Testis (tissue), 3 donors: ENCODE data around the gene AMT. TPM values are rescaled to one million over a fixed set of nuclear protein-coding genes. Genes with fewer than 3 reads are reported as not detected.

Experiments used
- DNase-seq: peaks from one replicate; pipeline ENCODE4 v3.0.0-alpha.2; 2019
- H3K27ac ChIP-seq, 2 donors: fragments of 200-600 bp; sonication (generic); one replicate each; pipeline ENCODE4 v1.5.1; 2019
- H3K27me3 ChIP-seq: fragments of 200-600 bp; sonication (generic); one replicate; pipeline ENCODE4 v1.5.1; 2019
- H3K36me3 ChIP-seq: fragments of 200-600 bp; sonication (generic); one replicate; pipeline ENCODE4 v1.5.1; 2017; ENCODE audit warnings: low read depth; ENCODE audit errors: missing control alignments
- H3K4me1 ChIP-seq: fragments of 200-600 bp; sonication (generic); one replicate; pipeline ENCODE4 v1.5.1; 2019
- H3K4me3 ChIP-seq, 2 donors: fragments of 200-600 bp; sonication (generic); one replicate each; pipeline ENCODE4 v1.5.1; 2017 to 2019
- H3K9me3 ChIP-seq: fragments of 200-600 bp; sonication (generic); one replicate; pipeline ENCODE4 v1.5.1; 2017
- POLR2A ChIP-seq: fragments of 450-650 bp; IDR thresholded peaks from one replicate; pipeline ENCODE4 v1.6.1; 2017; ENCODE audit warnings: antibody characterized with exemption, mild to moderate bottlenecking, moderate library complexity
- WGBS, 2 donors: methylation state at CpG; one replicate each; pipeline ENCODE4 v1.1.5; 2018; 5-methylcytosine and 5-hydroxymethylcytosine counted together
- intact Hi-C: fragments of 100-400 bp; cut with DNase I; formaldehyde crosslinking; loops from one replicate; pipeline ENCODE4 v1.15.1; 2023; ENCODE audit warnings: low total_unique reads
- polyA plus RNA-seq: library from polyadenylated mRNA; stranded (reverse); fragments of 350-450 nt; fragmentation: Illumina TruSeq; extraction: RNeasy Lipid Tissue Mini Kit (QIAGEN cat#74804); gene quantifications from one replicate; pipeline ENCODE4 v1.2.3, GENCODE V29; 2014; ENCODE audit warnings: low read depth, low replicate concordance; ENCODE audit not compliant: insufficient read depth
- total RNA-seq, 2 donors: library from RNA; depleted of rRNA; stranded (reverse); fragments of >200 nt; gene quantifications; one replicate each; pipeline ENCODE4 v1.2.3, GENCODE V29; 2016
- TF ChIP-seq, protein P1 (sequence below), 3 experiments: fragments of 450-650 bp in 2 of 3; fragments of 200-600 bp in 1 of 3; sonication (generic) in 1 of 3; IDR thresholded peaks; one replicate each; pipeline ENCODE4 v1.5.1; 2016 to 2019; ENCODE audit warnings: antibody characterized with exemption in 3 of 3, mild to moderate bottlenecking in 2 of 3, moderate library complexity in 1 of 3

Gene AMT
- total and polyA plus RNA-seq, 3 donors from 2014 or later = 3.8 to 10.4 (median 9.1) TPM

GRCh38 chr3:49469037-49469935, 47.0 kb upstream of the AMT start:
- intact Hi-C loops = no loop called here

DNA sequence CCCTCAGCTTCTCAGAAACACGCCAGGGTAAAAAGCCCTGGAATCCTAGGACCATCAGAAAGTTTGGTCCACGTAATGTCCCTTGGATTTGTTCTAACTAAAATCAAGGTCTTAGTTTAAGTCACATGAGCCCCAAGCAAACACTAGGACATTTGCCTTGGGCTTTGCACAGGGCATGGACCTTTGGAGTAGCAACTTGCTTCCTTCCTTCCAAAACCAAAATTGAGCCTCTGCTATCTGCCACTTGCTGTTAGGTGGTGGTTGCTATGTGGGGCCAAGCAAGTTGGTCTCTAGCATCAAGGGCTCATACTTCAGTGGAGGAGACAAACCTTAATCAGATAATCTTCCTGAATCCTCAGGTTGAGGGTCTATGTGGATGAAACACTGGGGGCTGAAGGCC, 43.8 kb upstream of the AMT start:
- WGBS, 2 donors = 44 to 61% methylated on average over 2 of the region's 2 CpGs
- Histone ChIP-seq H3K4me3 (no peak overlapping the region), H3K27ac (peak overlapping the region; percentile 67 to 80), H3K27me3 (no peaks in the 10 kb centered on the region), H3K9me3 (no peaks in the 10 kb centered on the region), H3K4me1 (peaks cover 56% of the 10 kb centered on the region), H3K36me3 (no peaks in the 10 kb centered on the region)
- TF ChIP-seq POLR2A = no peak
- TF ChIP-seq, protein P1, sequence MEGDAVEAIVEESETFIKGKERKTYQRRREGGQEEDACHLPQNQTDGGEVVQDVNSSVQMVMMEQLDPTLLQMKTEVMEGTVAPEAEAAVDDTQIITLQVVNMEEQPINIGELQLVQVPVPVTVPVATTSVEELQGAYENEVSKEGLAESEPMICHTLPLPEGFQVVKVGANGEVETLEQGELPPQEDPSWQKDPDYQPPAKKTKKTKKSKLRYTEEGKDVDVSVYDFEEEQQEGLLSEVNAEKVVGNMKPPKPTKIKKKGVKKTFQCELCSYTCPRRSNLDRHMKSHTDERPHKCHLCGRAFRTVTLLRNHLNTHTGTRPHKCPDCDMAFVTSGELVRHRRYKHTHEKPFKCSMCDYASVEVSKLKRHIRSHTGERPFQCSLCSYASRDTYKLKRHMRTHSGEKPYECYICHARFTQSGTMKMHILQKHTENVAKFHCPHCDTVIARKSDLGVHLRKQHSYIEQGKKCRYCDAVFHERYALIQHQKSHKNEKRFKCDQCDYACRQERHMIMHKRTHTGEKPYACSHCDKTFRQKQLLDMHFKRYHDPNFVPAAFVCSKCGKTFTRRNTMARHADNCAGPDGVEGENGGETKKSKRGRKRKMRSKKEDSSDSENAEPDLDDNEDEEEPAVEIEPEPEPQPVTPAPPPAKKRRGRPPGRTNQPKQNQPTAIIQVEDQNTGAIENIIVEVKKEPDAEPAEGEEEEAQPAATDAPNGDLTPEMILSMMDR (IDR thresholded peaks at IDR 0.05) = no peak
- intact Hi-C loops = no loop called here
- DNase-seq = no peak

More at GRCh38 chr3:49469037-49469935, 47.0 kb upstream of the AMT start:
- DNase-seq = peak; percentile 78
- no peak for TF ChIP-seq POLR2A
- TF ChIP-seq, protein P1 (IDR thresholded peaks at IDR 0.05) = peak in 1 of 3 experiments; percentile 0
- peak overlapping the region; percentile 62 to 88 for H3K4me3 ChIP-seq
- peak overlapping the region; percentile 93 to 96 for H3K27ac ChIP-seq
- WGBS, 2 donors = 0 to 4% methylated on average over 11 to 23 of the region's 23 CpGs
- H3K27me3 ChIP-seq = no peaks in the 10 kb centered on the region
- H3K9me3 ChIP-seq = no peaks in the 10 kb centered on the region
- peaks cover 54% of the 10 kb centered on the region for H3K4me1 ChIP-seq
- H3K36me3 ChIP-seq = no peaks in the 10 kb centered on the region

DNA sequence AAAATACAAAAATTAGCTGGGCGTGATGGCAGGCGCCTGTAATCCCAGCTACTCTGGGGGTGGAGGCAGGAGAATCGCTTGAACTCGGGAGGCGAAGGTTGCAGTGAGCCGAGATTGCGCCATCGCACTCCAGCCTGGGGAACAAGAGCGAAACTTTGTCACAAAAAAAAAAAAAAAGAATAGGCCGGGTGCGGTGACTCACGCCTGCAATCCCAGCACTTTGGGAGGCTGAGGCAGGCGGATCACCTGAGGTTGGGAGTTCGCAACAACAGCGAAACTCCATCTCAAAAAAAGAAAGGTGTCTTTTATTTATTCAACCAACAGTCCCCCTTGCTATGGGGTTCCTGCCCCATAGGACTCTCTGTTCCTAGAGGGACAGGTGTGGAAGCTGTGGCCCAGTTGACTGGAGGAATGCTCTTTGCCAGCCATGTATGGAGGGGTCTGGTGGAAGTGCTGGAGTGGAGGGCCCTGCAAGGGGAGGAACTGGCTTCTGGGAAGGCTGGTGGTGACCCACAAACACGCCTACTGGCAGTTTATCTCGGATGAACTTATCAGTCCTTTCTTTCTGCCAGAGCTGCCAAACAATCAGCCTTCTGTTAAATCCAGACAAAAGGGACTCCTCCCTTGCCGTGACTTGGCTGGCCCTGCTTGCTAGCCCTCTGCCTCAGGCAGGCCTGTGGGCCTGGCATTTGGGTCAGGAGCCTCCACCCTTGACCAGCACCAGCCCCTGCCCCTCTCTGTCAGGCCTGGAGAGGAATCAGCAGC, 43.2 kb upstream of the AMT start:
- Histone ChIP-seq H3K27me3 (no peaks in the 10 kb centered on the region), H3K27ac (peak overlapping the region; percentile 67 to 80), H3K36me3 (no peaks in the 10 kb centered on the region), H3K4me1 (peaks cover 61% of the 10 kb centered on the region), H3K4me3 (no peak overlapping the region), H3K9me3 (no peaks in the 10 kb centered on the region)
- peak; percentile 91 for DNase-seq
- intact Hi-C loops = no loop called here
- TF ChIP-seq, protein P1 (IDR thresholded peaks at IDR 0.05) = no peak
- TF ChIP-seq POLR2A = no peak
- 67 to 73% methylated on average over 18 of the region's 18 CpGs for WGBS, 2 donors

- DNase-seq = no peak
- intact Hi-C loops = no loop called here
- Histone ChIP-seq H3K27ac (peak overlapping the region; percentile 1 to 51), H3K4me3 (no peak overlapping the region), H3K4me1 (peaks cover 67% of the 10 kb centered on the region), H3K9me3 (no peaks in the 10 kb centered on the region), H3K27me3 (no peaks in the 10 kb centered on the region), H3K36me3 (no peaks in the 10 kb centered on the region)
- TF ChIP-seq, protein P1 (IDR thresholded peaks at IDR 0.05) = no peak
- TF ChIP-seq POLR2A = no peak
- 43 to 64% methylated on average over 3 of the region's 3 CpGs for WGBS, 2 donors
These were observed 39.9 kb upstream of the AMT start for GRCh38 chr3:49462222-49462621.
